Measurements from ENCODE around the gene RAB11FIP3. TPM values are rescaled to one million over a fixed set of nuclear protein-coding genes. Genes with fewer than 3 reads are reported as not detected.
A peak's percentile ranks its signal among the peaks of the same experiment; 100 is the strongest.

The RAB11FIP3 gene
- total RNA-seq, 1 donor from 2014 or later, result 5.2 TPM

- H3K27me3 ChIP-seq (ENCODE audit: control insufficient read depth in 3 of 3, insufficient read depth in 3 of 3, low read length in 3 of 3), result no peaks in the 10 kb centered on the region
- H3K4me1 ChIP-seq (ENCODE audit: control insufficient read depth in 3 of 3, insufficient read depth in 3 of 3, low read length in 3 of 3), result peaks cover 25 to 38% (median 35%) of the 10 kb centered on the region in 3 donors
- peak within 1 kb of the TSS; percentile 78 to 87 (median 79) for H3K4me3 ChIP-seq (ENCODE audit: low read length in 3 of 3)
- H3K9ac ChIP-seq (ENCODE audit: low read depth in 1 of 3, low read length in 3 of 3), result peak within 1 kb of the TSS; percentile 82 to 86 (median 83)
- H3K9me3 ChIP-seq (ENCODE audit: control insufficient read depth in 3 of 3, low read length in 3 of 3), result no peaks in the 10 kb centered on the region
- peaks cover 1 to 2% (median 1%) of the 10 kb centered on the region in 3 donors for H3K36me3 ChIP-seq (ENCODE audit: control insufficient read depth in 3 of 3, insufficient read depth in 3 of 3, low read length in 3 of 3)
- peak within 1 kb of the TSS; percentile 56 for H3K27ac ChIP-seq (ENCODE audit: low read depth, low read length)
Measured at GRCh38 chr16:569445-570254, 144.2 kb downstream of the RAB11FIP3 start, which contains the start of gene PIGQ. PIGQ (plus strand) TSS chr16:569968; CDS start chr16:574075, 4,107 bp downstream.

Small RNA genes lying within 50 kb of the gene (small RNA-seq; reads per million reads assigned to genes)
- gene MIR3176 (1.0 reads per million, percentile 79 among the genes with 10 or more reads in this experiment), gene MIR5587 (0.07 reads per million), gene RF00019 (not detected), gene Z98883.1 (not detected)

Other genes starting within 250 kb of the RAB11FIP3 start
- gene HBA1, start 249.0 kb upstream of the RAB11FIP3 start, total RNA-seq, result 2,922 TPM
- 14.1 TPM for gene HBQ1, start 245.2 kb upstream of the RAB11FIP3 start, total RNA-seq
- gene LUC7L, start 196.2 kb upstream of the RAB11FIP3 start, total RNA-seq, result 38.1 TPM
- gene FAM234A, start 190.8 kb upstream of the RAB11FIP3 start, total RNA-seq, result 23.5 TPM
- 0.52 TPM for gene RGS11, start 149.7 kb upstream of the RAB11FIP3 start, total RNA-seq
- gene ARHGDIG, start 145.1 kb upstream of the RAB11FIP3 start, total RNA-seq, result 1.0 TPM
- gene PDIA2, start 142.5 kb upstream of the RAB11FIP3 start, total RNA-seq, result under 0.01 TPM
- gene AXIN1, start 72.9 kb upstream of the RAB11FIP3 start, total RNA-seq, result 8.9 TPM
- 43.3 TPM for gene MRPL28, start 55.1 kb upstream of the RAB11FIP3 start, total RNA-seq
- 11.0 TPM for gene PGAP6, start 43.7 kb upstream of the RAB11FIP3 start, total RNA-seq
- gene NME4, start 28.4 kb upstream of the RAB11FIP3 start, total RNA-seq, result 21.4 TPM
- gene DECR2, start 23.8 kb upstream of the RAB11FIP3 start, total RNA-seq, result 2.6 TPM
- 9.9 TPM for gene CAPN15, start 102.1 kb downstream of the RAB11FIP3 start, total RNA-seq
- not detected for gene PRR35, start 134.7 kb downstream of the RAB11FIP3 start, total RNA-seq
- 1.6 TPM for gene NHLRC4, start 141.4 kb downstream of the RAB11FIP3 start, total RNA-seq
- gene PIGQ, start 144.3 kb downstream of the RAB11FIP3 start, total RNA-seq, result 11.0 TPM
- 5.7 TPM for gene RAB40C, start 164.4 kb downstream of the RAB11FIP3 start, total RNA-seq
- 0.52 TPM for gene WFIKKN1, start 205.3 kb downstream of the RAB11FIP3 start, total RNA-seq
- 32.4 TPM for gene METTL26, start 210.7 kb downstream of the RAB11FIP3 start, total RNA-seq
- 20.4 TPM for gene MCRIP2, start 216.2 kb downstream of the RAB11FIP3 start, total RNA-seq
- 6.3 TPM for gene WDR90, start 223.7 kb downstream of the RAB11FIP3 start, total RNA-seq
- 14.1 TPM for gene RHOT2, start 242.5 kb downstream of the RAB11FIP3 start, total RNA-seq

Data from skeletal muscle tissue (tissue), 5 donors.